Thyroid gland (tissue), 4 donors: Measurements from ENCODE around the gene POLD1.

Experiments used
- POLR2A ChIP-seq, 2 donors: fragments of 450-650 bp; IDR thresholded peaks; one replicate each; pipeline ENCODE4 v1.6.1; 2017; ENCODE audit warnings: antibody characterized with exemption in 2 of 2, mild to moderate bottlenecking in 2 of 2, moderate library complexity in 1 of 2
- TF ChIP-seq, protein P1 (sequence below), 6 experiments: fragments of 200-600 bp in 3 of 6; fragments of 450-650 bp in 3 of 6; sonication (generic) in 3 of 6; IDR thresholded peaks; one replicate each; pipeline ENCODE4 v1.5.1; 2016 to 2019; ENCODE audit warnings: antibody characterized with exemption in 6 of 6, mild to moderate bottlenecking in 2 of 6, inconsistent platforms in 1 of 6, moderate library complexity in 1 of 6

DNA sequence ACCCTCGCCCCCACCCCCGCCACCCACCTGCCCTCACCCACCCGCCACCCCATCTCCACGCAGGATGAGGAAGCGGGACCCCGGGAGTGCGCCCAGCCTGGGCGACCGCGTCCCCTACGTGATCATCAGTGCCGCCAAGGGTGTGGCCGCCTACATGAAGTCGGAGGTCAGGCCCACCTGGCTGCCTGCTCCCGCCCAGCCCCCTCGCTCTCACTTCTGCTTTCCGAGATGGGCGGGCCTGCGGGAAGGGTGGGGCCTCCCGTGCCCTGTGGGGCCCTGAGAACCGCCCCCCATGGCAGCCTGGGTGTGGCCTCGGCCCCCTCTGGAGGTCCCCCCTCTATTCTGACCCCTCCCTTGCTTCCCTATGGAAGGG is 31.5 kb downstream of the POLD1 start:
- TF ChIP-seq, protein P1, sequence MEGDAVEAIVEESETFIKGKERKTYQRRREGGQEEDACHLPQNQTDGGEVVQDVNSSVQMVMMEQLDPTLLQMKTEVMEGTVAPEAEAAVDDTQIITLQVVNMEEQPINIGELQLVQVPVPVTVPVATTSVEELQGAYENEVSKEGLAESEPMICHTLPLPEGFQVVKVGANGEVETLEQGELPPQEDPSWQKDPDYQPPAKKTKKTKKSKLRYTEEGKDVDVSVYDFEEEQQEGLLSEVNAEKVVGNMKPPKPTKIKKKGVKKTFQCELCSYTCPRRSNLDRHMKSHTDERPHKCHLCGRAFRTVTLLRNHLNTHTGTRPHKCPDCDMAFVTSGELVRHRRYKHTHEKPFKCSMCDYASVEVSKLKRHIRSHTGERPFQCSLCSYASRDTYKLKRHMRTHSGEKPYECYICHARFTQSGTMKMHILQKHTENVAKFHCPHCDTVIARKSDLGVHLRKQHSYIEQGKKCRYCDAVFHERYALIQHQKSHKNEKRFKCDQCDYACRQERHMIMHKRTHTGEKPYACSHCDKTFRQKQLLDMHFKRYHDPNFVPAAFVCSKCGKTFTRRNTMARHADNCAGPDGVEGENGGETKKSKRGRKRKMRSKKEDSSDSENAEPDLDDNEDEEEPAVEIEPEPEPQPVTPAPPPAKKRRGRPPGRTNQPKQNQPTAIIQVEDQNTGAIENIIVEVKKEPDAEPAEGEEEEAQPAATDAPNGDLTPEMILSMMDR (IDR thresholded peaks at IDR 0.05) = no peak
- TF ChIP-seq POLR2A (IDR thresholded peaks at IDR 0.05) = no peak
